Measurements from ENCODE around the gene AASS. TPM values are rescaled to one million over a fixed set of nuclear protein-coding genes. Genes with fewer than 3 reads are reported as not detected.

The AASS gene

DNA sequence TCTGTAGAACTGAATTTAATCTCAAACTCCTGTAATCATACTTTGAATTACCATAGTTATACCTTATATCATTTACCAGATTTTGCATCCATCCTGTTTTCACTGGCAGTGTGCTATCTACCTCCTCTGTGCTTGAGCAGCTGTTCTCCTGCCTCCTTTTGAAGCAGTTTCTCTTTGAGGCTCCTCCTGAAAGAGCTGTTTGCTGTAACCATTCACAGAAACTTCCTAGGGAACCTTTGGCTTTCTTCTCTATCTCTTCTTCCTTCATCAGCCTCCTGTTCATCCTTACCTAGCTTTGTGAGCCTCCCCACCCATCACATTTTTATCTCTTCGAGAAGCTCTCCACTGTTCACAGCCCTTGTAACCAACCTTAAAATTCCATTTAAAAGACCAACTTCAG, 108.2 kb downstream of the AASS start:
- H2BK15ac ChIP-seq (ENCODE audit: low read length), result no peak overlapping the region
- H3K27me3 ChIP-seq (ENCODE audit: control insufficient read depth in 3 of 3, insufficient read depth in 3 of 3, low read depth in 1 of 3, low read length in 3 of 3), result no peaks in the 10 kb centered on the region
- no peak overlapping the region for H3K27ac ChIP-seq (replicated peaks; ENCODE audit: low read length)
- no peak overlapping the region for H3K4me3 ChIP-seq (ENCODE audit: low read length in 2 of 2)
- H4K8ac ChIP-seq (ENCODE audit: low read depth, low read length), result no peak overlapping the region
- WGBS, 2 donors (ENCODE audit: extremely low coverage in 2 of 2, insufficient read length in 2 of 2, insufficient replicate concordance in 1 of 2), result no CpG with 5 or more reads among the region's 1 CpG
- no peak overlapping the region for H2BK120ac ChIP-seq (ENCODE audit: low read depth, low read length)
- no peak overlapping the region for H2AK5ac ChIP-seq (ENCODE audit: low read depth, low read length)
- no peak overlapping the region for H3K4ac ChIP-seq (ENCODE audit: low read length)
- no peak overlapping the region for H3K9ac ChIP-seq (ENCODE audit: low read depth, low read length, poor library complexity)
- H3K79me1 ChIP-seq (ENCODE audit: low read depth, low read length), result no peaks in the 10 kb centered on the region
- H2BK12ac ChIP-seq (ENCODE audit: low read length), result no peak overlapping the region
- H3K4me1 ChIP-seq (ENCODE audit: control insufficient read depth in 2 of 2, insufficient read depth in 1 of 2, low read depth in 1 of 2, low read length in 2 of 2), result no peaks in the 10 kb centered on the region
- no peak overlapping the region for H3K14ac ChIP-seq (ENCODE audit: low read length)
- peaks cover 18 to 99% of the 10 kb centered on the region in 2 donors for H3K36me3 ChIP-seq (replicated peaks in 1 of 2; ENCODE audit: control insufficient read depth in 2 of 2, insufficient read depth in 2 of 2, low read length in 2 of 2)
- no peak overlapping the region for H3K18ac ChIP-seq (ENCODE audit: low read length)
- no peak overlapping the region for H2BK5ac ChIP-seq (ENCODE audit: low read length)
- H2AFZ ChIP-seq (ENCODE audit: low read length), result no peak overlapping the region
- H3K23ac ChIP-seq (ENCODE audit: low read depth, low read length, poor library complexity), result no peak overlapping the region
- no peaks in the 10 kb centered on the region for H3K9me3 ChIP-seq (replicated peaks in 1 of 2; ENCODE audit: control insufficient read depth in 2 of 2, insufficient read depth in 1 of 2, low read depth in 1 of 2, low read length in 2 of 2)
- no peak for DNase-seq (ENCODE audit: low spot score)
- no peak overlapping the region for H4K91ac ChIP-seq (ENCODE audit: low read depth, low read length, poor library complexity)
- H3K4me2 ChIP-seq (ENCODE audit: insufficient read depth, low read length, poor library complexity, severe bottlenecking), result no peak overlapping the region

GRCh38 chr7:122033641-122034040, 110.4 kb downstream of the AASS start:
- no peak overlapping the region for H4K91ac ChIP-seq (ENCODE audit: low read depth, low read length, poor library complexity)

GRCh38 chr7:122027058-122027457, 117.0 kb downstream of the AASS start:
- H3K9ac ChIP-seq (ENCODE audit: low read depth, low read length, poor library complexity), result no peak overlapping the region
- H3K79me1 ChIP-seq (ENCODE audit: low read depth, low read length), result no peaks in the 10 kb centered on the region
- H3K14ac ChIP-seq (ENCODE audit: low read length), result no peak overlapping the region
- no peaks in the 10 kb centered on the region for H3K27me3 ChIP-seq (ENCODE audit: control insufficient read depth in 3 of 3, insufficient read depth in 3 of 3, low read depth in 1 of 3, low read length in 3 of 3)
- H3K4me1 ChIP-seq (ENCODE audit: control insufficient read depth in 2 of 2, insufficient read depth in 1 of 2, low read depth in 1 of 2, low read length in 2 of 2), result no peaks in the 10 kb centered on the region
- H2AK5ac ChIP-seq (ENCODE audit: low read depth, low read length), result no peak overlapping the region
- WGBS, 2 donors (ENCODE audit: extremely low coverage in 2 of 2, insufficient read length in 2 of 2, insufficient replicate concordance in 1 of 2), result no CpG with 5 or more reads among the region's 2 CpGs
- H2AFZ ChIP-seq (ENCODE audit: low read length), result no peak overlapping the region
- H3K4ac ChIP-seq (ENCODE audit: low read length), result no peak overlapping the region
- H2BK120ac ChIP-seq (ENCODE audit: low read depth, low read length), result no peak overlapping the region
- H3K4me3 ChIP-seq (ENCODE audit: low read length in 2 of 2), result no peak overlapping the region
- H2BK12ac ChIP-seq (ENCODE audit: low read length), result no peak overlapping the region
- no peak overlapping the region for H3K27ac ChIP-seq (replicated peaks; ENCODE audit: low read length)
- no peak overlapping the region for H2BK5ac ChIP-seq (ENCODE audit: low read length)
- H4K91ac ChIP-seq (ENCODE audit: low read depth, low read length, poor library complexity), result no peak overlapping the region
- DNase-seq (ENCODE audit: low spot score), result no peak
- no peak overlapping the region for H3K23ac ChIP-seq (ENCODE audit: low read depth, low read length, poor library complexity)
- H3K9me3 ChIP-seq (replicated peaks in 1 of 2; ENCODE audit: control insufficient read depth in 2 of 2, insufficient read depth in 1 of 2, low read depth in 1 of 2, low read length in 2 of 2), result no peaks in the 10 kb centered on the region
- peak overlapping the region; percentile 64 for H3K18ac ChIP-seq (ENCODE audit: low read length)
- peaks cover 4 to 96% of the 10 kb centered on the region in 2 donors for H3K36me3 ChIP-seq (replicated peaks in 1 of 2; ENCODE audit: control insufficient read depth in 2 of 2, insufficient read depth in 2 of 2, low read length in 2 of 2)
- no peak overlapping the region for H2BK15ac ChIP-seq (ENCODE audit: low read length)
- H4K8ac ChIP-seq (ENCODE audit: low read depth, low read length), result no peak overlapping the region
- no peak overlapping the region for H3K4me2 ChIP-seq (ENCODE audit: insufficient read depth, low read length, poor library complexity, severe bottlenecking)

More at GRCh38 chr7:122033641-122034040, 110.4 kb downstream of the AASS start:
- Histone ChIP-seq H3K36me3 (replicated peaks in 1 of 2; ENCODE audit: control insufficient read depth in 2 of 2, insufficient read depth in 2 of 2, low read length in 2 of 2) (peaks cover 8 to 99% of the 10 kb centered on the region in 2 donors), H3K4me2 (ENCODE audit: insufficient read depth, low read length, poor library complexity, severe bottlenecking) (no peak overlapping the region), H3K4ac (ENCODE audit: low read length) (no peak overlapping the region), H2AFZ (ENCODE audit: low read length) (no peak overlapping the region), H3K27me3 (ENCODE audit: control insufficient read depth in 3 of 3, insufficient read depth in 3 of 3, low read depth in 1 of 3, low read length in 3 of 3) (no peaks in the 10 kb centered on the region), H3K14ac (ENCODE audit: low read length) (no peak overlapping the region), H3K23ac (ENCODE audit: low read depth, low read length, poor library complexity) (no peak overlapping the region), H3K27ac (replicated peaks; ENCODE audit: low read length) (no peak overlapping the region), H2AK5ac (ENCODE audit: low read depth, low read length) (no peak overlapping the region), H4K8ac (ENCODE audit: low read depth, low read length) (no peak overlapping the region), H3K9ac (ENCODE audit: low read depth, low read length, poor library complexity) (no peak overlapping the region), H2BK12ac (ENCODE audit: low read length) (no peak overlapping the region), H3K9me3 (replicated peaks in 1 of 2; ENCODE audit: control insufficient read depth in 2 of 2, insufficient read depth in 1 of 2, low read depth in 1 of 2, low read length in 2 of 2) (no peaks in the 10 kb centered on the region), H2BK120ac (ENCODE audit: low read depth, low read length) (no peak overlapping the region), H3K18ac (ENCODE audit: low read length) (no peak overlapping the region), H3K4me1 (ENCODE audit: control insufficient read depth in 2 of 2, insufficient read depth in 1 of 2, low read depth in 1 of 2, low read length in 2 of 2) (no peaks in the 10 kb centered on the region), H2BK5ac (ENCODE audit: low read length) (no peak overlapping the region), H3K79me1 (ENCODE audit: low read depth, low read length) (no peaks in the 10 kb centered on the region), H2BK15ac (ENCODE audit: low read length) (no peak overlapping the region), H3K4me3 (ENCODE audit: low read length in 2 of 2) (no peak overlapping the region)
- DNase-seq (ENCODE audit: low spot score), result no peak
- WGBS, 2 donors (ENCODE audit: extremely low coverage in 2 of 2, insufficient read length in 2 of 2, insufficient replicate concordance in 1 of 2), result no CpG with 5 or more reads among the region's 1 CpG

Small RNA genes within 50 kb of the gene (small RNA-seq; reads per million reads assigned to genes)
- not detected for gene RNU7-154P (ENCODE audit: insufficient read depth)
